HG03457 (cell line): ENCODE measurements around the gene COL23A1.

Experiments used
- ATAC-seq: cut with Tn5 transposase; IDR thresholded peaks from one replicate; pipeline ENCODE4 v1.9.1; 2021; ENCODE audit warnings: moderate number of reproducible peaks; ENCODE audit not compliant: unreplicated experiment

Gene COL23A1

DNA sequence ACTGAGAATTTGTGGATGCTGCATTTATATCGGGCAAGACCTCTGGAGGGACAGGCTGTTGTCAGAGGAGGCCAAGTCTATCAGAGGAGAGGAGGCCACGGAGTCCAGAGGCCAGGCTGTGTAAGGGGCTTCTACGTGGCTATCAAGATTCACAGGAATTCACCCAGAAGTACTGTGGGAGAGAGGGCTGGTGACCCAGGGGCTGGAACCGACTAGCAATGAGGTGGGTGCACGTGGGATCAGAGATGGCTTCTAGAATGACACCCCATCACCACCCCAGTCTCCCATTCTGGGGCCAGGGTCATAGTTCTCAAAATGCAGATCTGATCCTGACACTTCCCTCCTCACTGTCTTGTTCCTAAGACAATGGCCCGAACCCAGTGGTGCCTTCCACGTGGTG, 296.4 kb downstream of the COL23A1 start:
- ATAC-seq = no peak

DNA sequence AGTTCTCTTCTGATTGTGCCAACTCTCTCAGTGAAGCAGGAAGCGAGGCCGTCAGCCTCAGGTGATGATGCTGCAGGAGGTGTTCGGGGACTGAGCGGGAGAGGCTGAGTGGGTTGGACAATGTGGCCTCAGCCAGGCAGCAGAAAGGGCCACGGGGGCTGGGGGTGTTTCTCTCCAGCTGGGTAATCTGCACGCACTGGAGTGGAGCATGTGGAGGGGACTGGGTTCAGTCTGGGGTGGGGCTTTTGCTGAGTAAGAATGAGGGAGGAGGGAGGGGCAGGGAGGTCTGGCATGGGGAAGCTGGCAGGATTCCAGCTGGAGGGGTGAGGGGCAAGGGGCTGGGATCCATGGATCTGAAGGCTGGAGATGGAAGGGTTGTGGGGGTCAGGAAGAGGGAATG, 296.8 kb downstream of the COL23A1 start:
- no peak for ATAC-seq

DNA sequence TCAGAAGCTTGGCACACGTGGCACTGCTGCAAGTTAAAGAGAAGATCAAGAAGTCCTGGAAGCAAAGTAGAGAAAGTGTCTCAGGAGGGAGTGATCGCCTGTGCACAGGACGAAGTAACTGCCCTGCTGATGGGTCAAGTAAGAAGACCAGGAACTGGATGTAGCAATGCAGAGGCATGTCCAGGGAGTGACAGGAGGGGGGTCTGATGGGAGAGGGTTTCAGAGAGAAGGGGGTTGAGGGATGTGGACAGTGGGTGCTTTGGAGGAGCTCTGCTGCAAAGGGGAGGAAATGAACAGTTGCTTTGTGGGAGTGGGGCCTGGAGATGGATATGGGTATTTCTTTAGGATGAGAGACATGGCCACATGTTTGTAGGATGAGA, 297.4 kb downstream of the COL23A1 start:
- ATAC-seq = no peak

DNA sequence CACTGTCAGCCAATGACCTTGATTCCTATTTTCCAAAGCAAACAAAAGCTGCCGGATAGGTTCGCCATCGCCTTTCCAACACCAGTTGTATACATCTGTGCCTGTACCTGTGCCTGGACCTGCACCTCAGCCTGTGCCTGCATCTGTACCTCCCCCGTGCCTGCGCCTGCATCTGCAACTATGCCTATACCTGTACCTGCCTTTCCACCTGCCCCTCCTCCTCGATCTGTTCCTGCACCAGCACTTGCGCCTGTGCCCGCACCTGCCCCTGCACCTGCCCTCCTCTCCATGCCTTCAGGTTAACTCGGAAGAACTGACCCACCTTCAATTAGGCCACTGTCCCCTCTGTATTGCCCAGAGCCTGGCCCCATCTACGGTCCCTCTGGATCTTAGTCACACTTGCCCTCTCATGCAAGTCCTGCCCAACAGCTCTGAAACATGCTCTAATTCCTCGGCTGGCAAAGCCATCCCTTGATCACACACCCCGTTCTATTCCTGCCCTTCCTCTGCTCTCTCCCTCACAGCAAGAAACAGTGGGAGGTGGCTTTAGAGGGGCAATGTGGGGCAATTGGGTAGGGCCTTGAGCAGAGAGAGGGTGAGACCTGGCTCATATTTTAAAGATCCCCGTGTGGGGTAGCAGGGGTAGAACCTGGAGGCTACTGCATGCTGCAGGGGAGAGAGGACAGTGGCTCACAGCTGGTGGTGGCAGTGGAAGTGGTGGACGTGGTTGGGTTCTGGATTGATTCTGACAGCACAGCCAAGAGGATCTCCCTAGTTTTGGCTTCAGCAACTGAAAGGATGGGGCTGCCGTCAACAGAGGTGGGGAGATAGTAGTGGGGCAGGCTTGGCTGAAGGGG, 298.0 kb downstream of the COL23A1 start:
- ATAC-seq = no peak

DNA sequence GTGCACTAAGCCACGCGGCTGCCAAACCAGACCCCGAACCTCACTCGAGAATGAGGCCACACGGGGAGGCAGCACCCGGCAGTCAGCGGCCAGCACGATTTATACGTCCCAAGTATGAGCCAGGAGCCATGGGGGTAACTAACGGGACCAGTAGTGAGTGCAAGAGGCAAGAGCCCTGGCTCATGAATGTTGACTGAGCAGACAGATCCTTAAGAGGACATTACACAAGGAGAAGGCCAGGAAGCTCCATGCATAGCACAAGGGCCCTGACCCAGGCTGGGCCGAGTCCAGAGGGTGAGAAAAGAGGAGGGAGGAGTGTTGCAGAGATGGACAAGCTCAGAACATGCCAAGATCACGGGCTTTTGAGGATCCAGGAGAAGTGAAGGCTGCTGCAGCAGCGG, 299.0 kb downstream of the COL23A1 start:
- no peak for ATAC-seq

DNA sequence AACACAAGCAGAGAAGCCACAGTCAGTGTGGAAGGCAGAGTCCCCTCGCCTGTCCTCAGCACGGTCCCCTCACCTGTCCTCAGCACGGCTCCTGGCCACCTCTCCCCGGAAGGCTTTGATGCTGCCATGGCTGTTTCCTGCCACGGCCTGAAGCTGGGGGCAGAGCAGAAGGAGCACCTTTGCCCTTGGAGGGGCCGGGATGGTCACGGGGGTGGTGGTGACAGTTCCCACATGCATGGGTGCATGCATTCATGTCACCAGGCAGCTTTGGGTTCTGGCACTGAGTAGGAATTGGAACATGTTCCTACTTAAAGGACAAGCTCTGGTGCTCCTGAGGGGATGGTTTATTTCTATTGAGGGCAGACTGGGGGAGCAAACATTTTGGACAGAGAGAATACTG, 299.8 kb downstream of the COL23A1 start:
- ATAC-seq = no peak

DNA sequence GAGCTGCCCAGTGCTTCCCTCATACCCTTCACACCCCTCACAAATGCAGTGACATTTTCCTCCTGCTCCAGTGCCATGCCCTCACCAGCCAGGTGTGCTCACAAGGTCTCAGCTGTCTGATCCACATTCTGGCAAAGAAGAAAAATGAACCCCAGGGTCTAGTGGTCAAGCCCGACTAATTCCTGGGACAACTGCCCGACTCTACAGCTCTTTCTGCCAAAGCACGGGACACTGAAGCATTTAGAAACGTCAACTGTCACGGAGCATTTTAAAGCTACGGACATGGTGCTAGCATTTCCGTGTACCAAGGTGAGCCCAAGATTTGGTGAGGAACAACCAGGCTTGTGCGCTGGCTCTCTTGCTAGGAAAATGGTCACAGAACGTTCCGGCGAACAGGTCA, 300.8 kb downstream of the COL23A1 start:
- no peak for ATAC-seq

DNA sequence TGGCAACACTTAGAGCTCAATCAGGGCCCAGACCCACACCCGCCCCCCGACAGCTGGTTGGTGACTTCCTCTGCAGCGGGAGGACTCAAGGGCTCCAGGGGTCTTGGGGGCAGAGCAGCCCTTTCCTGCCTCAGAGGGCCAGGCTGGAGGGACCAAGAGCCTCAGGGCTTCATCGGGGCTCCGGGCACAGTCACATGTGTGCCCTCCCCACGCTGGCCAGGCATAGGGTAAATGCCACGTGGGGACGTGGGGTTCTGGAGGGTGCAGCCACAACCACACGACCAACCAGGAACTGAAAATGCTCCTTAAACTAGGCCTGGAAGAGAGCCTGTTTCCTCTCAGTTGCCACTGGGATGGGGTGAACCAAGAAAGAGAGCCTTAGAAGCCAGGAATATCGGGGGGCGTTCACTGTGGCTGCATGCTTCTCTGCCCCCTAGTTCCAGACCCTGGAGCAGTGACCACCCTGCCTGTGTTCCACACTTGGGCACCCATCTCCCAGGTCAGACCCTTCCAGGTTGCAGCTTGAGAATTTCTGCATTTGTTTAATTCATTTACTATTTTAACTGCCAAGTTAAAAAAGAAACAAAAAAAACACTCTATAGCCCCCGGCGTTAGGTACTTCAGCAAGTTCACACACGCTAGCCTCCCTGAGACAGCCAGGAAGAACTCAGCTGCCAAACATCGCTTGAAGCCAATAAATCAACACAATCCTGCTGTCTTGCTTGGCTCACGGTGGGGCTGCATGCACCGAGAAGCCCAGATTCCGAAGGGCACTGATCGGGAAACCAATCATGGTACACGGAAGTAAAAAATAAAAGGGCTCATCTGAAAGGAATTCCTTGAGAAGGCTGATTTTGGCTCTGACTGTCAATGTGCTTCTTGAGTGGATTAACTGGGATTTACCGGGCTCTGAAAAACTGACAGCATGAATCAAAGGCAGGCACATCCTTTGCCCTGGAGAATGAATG, 301.5 kb downstream of the COL23A1 start:
- ATAC-seq = no peak

DNA sequence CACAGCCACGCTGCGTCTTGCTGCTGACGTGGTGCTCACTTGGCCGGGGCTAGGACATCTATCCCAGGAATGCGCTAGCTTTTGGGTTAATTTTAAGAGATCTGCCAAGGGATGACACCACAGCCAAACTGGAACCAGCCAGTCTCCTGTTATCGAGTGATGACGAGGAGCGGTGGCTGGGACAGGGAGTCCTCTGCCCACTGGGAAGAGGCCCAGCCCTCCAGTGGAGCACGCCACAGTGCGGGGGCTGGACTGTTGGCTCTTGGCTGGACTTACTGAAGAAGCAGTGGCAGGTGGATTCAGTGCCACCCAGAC, 302.4 kb downstream of the COL23A1 start:
- no peak for ATAC-seq

DNA sequence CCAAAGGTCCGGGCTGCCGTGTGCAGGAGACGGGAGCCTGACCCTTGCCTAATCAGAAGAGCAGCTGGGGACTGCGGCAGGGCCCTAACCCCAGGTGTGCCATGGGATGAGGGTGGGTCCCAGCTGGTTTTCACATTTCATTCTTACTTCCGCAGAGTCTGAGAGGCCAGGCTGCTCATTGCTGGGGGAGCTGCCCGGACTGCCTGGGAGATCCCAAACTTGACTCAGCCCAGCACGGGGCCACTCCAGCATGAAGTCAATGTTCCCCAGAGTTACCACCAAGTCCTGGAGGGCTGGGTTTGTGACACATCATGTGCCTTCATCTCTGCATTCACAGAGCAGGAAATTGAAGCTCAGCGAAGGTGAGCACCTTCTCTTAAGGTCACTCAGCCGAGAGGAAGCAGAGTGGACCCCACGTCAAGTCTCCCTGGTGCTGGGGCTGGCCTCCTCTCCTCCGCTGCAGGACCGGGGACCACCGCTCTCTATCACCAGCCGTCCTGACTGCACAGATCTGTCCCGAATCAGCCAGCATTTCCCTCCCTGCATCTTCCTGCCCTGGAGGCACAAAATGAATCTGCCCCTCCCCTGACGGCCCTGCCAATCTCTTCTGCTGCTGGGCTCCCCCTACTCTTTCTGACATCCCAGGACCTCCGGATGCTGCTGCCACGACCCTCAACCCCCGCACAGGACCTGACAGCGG, 303.0 kb downstream of the COL23A1 start:
- no peak for ATAC-seq

DNA sequence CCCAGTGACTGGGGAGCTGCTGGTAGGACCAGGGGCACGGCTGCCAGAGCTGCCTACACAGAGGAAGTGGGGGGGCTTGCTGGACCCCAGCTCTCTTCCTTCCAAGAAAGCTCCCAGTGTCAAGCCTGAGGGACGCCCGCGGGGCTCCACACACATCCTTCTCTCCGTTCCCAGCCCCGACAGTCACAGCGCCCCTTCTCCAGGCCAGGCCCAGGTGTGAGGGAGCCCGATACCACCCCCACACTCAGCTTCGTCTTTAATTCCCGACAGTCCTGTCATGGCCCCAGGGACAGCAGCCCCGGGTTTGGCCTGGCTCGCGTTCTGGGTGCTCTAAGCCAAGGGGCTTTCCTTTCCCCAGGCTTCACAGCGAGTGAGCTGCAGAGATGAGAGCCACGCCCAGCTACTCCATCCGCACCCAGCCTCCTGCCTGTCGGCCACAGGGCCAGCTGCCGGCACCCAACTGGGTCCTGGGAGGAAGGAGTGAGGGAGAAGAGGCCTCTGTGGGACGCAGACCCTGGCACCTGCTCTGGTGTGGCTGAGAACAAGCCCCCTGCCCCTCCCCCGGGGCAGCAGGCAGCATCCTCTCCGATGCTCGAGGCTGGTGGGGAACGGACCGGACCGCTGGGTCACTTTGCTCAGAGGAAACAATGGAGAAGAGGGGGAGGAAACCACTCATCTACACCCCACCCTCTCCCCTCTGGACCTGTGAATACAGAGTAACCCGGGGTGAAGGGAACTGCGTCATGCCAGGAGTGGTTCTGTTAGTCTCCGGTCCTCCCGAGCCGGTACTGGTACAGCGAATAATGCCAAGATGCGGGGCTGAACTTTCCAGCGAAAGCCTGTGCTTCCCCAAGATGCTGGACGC, 303.7 kb downstream of the COL23A1 start:
- ATAC-seq = no peak

DNA sequence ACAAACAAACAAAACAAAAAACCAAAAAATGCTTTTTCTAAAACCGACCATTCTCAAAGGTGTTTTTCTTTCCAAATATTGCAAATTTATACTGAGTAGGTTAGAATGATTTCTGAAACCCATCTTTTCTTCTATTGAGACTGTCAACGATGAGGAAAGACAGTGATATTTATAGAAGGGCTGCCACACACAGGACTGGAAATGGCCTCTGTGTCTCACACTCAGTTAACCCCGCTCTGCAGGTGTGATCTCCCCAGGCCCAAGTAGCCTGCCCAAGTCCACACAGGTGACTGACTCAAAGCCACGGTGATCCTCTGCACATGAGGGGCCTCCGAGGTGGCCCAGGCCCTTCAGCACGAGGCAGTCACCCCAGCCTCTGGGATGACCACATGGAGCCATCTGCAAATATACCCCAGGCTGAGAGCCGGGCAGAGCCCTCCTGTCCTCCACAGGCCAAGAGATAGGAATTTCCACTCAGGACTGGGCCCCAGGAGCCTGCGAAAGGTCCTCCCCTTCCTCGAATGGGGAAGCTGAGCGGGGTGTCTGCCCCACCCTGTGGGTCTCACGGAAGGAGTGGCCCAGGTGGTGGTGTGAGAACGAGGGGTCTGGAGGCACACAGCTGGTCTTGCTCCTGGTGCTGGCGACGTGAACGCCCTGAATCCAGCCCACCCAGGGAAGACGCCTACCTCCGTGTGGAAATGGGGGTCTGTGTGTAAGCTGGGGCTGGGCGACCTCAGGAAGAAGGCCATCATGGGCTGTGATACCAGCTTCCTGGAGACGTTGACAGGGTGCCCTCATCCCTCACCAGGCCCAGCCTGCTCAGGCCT, 304.6 kb downstream of the COL23A1 start:
- no peak for ATAC-seq

DNA sequence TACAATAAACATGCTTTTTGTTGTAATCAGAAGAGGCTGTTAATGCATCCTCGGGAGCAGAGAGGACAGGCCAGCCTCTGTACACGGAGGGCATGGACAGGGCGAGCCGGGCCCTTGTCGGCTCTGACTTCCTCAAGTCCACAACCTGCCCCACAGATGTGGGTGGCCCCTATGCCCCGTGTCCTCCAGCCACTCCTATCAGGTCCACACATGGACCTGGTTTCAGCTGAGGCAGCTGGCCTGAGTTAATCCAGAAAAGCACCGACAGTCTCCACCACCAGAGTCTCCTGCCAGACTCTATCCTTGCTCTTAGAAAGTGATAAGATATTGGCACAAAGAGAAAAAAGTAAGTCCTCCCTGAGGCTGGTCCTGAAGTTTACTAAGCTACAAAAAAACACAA, 305.2 kb downstream of the COL23A1 start:
- ATAC-seq = no peak

DNA sequence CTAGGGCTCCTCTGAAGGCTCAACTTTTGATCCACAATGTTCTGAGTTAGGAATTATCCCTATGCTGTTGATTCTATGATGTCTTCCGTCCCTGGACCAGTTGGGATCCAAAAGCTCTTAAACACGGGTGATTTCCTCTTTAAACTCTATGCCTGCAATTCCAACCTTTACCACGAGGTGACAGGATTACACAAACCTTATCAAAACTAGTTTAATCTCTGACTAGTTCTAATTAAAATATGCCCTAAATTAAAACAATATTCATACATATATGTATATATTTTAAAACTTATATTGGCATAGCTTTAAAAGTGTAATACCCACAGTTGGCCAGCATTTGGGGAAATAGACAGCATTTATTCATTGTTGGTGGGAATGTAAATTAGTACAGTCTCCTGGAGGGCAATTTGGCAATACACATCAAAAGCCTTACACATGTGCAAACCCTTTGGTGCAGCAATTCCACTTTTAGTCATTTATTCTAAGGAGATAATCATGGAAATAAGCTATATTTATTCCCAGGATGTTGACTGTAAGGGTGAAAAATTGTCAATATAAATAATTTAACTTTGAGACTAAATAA, 306.0 kb downstream of the COL23A1 start:
- no peak for ATAC-seq

DNA sequence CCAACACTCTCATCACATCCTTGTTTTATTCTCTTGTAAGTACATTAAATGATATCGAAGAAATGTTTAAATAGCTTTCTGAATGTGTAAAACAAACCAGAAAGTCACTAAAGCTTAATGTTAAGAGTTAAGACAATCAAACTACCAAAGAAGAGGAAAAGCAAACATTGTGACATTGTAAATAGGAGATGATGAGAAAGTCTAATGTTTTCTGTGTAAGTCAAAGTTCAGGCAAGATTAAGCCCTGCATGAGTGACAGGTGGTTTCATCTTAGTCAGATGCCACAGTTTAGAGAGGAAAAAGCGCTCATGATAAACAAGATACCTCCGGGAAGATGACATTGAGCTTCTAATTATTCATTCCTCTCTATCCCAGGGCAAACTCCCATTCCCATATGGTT, 306.7 kb downstream of the COL23A1 start:
- ATAC-seq = no peak

DNA sequence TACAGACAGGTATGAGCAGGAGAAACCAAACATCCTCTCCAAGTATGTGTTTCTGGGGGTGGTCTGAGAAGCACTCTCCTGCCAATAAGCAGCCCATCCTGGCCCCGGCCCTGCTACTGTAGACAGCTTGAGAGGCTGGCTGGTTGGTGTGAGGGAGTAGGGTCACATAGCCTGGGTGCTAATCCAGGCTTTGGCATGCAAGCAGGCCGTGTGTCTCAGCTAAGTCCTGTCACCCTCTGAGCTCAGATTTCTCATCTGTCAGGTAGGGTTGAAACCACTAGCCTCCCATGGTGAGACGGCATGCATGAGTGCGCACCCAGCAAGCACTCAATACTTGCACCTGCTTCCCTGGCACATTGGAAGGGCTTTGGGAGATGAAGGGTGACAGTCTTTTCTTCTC, 307.8 kb downstream of the COL23A1 start:
- no peak for ATAC-seq

DNA sequence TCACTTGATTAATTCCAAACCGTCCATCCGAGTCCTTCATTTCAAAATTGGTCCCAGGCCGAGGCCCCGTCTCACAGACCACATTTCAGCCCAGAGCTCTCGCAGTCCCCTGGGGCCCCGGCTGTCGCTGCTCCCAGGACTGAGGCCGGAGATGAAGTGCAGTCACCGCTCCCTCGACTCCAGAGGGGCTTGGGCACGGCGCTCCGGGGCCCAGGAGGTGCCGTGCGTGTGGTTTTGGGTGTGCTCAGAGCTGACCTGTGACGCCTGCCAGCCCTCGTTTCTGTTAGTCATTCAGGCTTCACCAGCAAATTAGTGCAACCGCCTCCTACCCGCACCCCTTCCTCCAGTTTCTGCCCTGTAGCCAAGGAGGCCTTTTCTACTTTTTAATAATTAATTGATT, 308.9 kb downstream of the COL23A1 start:
- ATAC-seq = no peak

DNA sequence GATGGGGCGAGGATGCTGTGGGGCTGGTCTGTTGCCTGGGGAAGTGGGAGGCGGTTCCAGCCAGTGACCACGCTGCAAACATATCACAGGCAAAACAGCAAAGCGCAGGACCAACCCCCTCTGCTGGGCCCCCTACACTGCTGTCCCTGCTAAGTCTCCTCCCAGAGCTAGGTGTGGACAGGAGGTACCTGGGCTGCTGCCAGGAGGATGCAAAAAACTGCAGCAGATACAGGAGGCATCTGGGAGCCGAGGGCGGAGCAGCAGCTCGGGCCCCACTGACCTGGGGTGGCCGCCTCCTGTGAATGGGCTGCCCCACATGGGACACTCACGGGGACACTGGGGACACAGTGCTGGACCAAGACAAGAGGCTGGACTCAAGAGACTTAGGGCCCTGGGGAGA, 309.6 kb downstream of the COL23A1 start:
- ATAC-seq = no peak

DNA sequence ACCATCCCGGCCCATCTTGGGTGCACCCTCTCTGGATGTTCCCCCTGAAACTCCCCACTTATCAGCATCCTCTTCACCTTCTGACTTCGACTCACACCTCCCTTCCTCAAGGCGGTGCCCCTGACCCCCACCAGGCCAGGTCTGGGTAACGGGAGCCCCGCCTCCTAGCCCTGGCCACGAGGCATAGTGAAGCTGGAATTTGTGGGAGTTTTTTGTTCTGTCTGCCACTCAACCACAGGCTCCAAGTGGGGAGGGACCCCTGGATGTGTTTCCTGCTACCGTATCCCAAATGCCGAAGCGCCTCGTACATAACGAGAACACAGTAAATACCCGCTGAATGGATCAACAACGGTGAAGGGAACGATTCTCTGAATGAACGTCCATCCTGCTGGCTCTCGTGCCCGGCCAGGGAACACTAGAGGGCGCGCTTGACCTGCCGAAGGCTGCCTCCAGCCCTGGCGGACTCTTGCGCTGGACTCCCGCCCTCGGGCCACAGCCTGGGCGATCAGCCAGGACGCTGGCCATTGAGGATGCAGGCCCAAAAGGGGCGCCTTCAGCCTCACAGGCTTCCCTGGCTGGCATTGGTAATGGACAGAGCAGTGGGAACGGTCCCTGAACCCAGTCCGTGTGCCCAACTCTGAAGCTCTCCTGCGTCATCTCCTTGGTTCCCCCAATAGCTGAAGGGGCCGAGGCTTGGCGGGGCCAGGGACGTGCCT, 310.3 kb downstream of the COL23A1 start:
- ATAC-seq = no peak
